HG03575 (cell line): ENCODE data around the gene ACSL5.

Experiments used
- ATAC-seq: cut with Tn5 transposase; IDR thresholded peaks from one replicate; pipeline ENCODE4 v1.9.1; 2021; ENCODE audit not compliant: unreplicated experiment, insufficient number of reproducible peaks, low FRiP score; ENCODE audit errors: extremely low read depth

The ACSL5 gene, protein sequence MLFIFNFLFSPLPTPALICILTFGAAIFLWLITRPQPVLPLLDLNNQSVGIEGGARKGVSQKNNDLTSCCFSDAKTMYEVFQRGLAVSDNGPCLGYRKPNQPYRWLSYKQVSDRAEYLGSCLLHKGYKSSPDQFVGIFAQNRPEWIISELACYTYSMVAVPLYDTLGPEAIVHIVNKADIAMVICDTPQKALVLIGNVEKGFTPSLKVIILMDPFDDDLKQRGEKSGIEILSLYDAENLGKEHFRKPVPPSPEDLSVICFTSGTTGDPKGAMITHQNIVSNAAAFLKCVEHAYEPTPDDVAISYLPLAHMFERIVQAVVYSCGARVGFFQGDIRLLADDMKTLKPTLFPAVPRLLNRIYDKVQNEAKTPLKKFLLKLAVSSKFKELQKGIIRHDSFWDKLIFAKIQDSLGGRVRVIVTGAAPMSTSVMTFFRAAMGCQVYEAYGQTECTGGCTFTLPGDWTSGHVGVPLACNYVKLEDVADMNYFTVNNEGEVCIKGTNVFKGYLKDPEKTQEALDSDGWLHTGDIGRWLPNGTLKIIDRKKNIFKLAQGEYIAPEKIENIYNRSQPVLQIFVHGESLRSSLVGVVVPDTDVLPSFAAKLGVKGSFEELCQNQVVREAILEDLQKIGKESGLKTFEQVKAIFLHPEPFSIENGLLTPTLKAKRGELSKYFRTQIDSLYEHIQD

DNA sequence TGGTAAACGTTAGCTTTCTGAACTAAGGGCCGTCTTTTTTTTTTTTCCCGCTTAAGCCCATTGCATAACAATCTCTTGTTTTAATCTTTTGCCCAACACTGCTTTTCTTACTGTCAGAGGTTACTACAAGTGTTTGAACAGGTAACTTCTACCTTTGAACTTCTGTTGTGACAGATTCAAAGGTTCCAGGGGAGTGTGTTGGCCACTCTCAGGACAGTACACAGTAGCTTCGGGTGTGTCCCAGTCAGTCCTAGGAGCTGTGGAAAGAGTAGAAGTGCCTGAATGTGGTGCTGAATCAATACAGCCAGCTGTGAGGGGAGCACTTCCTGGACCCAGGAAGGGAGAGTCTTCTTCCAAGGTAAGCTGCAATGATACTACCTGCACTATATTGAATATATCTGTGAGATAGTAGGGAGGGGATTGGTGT lies at the start of gene ACSL5:
ACSL5 (plus strand) TSS at position 205 of the 427 bp plus-strand sequence. CDS start 20,831 bp downstream, outside the sequence.
- ATAC-seq: no peak

DNA sequence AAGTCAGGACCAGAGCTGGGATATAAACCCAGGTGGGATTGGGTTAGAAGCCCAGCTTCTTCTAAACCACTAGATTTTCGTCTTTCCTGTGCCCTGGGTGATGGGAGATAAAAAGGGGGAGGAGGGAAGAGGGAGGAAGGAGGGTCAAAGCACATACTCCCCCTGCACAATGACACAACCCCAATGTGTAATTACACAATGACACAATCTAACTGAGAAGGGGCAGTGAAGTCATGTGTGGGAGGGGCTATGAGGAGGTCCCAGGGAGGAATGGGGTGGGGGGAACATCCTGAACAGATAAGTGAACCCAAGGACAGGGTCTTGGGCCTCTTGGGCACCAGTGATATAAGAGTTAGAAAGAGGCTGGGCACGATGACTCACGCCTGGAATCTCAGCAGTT lies 46.2 kb upstream of the ACSL5 start:
- ATAC-seq: no peak

DNA sequence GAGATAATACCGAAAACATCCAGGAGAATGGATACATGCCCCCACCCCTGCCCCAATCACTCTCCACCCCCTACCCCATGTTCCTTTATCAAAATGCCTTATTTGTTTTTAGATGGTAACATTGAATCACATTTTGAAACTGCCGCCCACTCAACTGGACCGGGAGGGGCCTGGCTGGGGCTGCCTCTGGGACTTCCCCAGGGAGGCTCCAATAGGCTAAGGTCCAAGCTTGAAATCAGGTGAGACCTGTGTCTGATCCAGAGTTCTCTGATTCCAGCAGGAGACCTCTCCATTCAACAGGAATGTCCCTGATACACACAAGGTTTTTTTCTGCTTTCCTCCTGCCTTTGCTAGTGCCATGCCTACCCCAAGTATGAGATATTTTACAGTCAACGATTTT lies 43.8 kb upstream of the ACSL5 start:
- ATAC-seq: no peak

DNA sequence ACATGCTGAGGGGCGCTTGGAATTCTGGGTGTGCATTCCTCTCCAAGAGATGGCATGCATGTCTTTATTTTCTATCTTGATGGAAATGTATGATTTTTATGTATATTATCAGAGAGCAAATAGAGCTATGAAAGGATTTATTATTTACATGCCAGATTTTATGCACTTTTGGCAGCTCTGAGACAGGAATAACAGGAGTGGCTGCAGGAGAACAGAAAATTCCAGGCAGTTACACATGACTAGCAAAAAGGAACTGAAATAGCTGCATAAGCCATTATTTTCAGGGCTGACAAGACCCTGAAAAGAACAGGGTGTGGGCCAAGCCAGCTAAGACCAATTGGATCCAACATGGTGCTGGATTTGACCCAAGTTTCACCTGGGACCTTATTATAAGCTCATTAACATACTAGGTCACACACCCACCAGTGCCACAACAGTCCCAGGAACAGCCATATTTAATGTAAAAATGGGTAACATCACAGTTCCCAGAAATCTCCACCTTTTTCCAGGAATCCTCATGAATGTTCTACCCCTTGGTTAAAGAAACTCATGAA lies 43.2 kb upstream of the ACSL5 start:
- ATAC-seq: no peak

DNA sequence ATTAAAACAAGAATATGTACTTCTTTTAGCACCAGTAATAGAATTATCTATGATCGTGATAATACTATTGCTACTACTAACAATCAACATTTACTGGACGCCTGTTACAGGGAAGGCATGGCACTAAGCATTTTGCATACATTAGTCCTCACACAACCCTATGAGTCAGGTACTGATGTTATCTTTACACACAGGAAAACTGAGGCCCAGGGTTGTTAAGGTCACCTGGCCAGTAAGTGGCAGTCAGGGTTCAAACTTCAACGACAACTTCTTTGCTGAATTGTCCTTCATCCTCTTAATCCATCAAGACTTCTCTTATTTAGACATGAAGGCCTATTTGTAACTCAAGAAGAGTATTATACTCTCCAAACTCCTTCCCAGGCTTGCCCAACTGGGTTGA lies 41.9 kb upstream of the ACSL5 start:
- ATAC-seq: no peak

DNA sequence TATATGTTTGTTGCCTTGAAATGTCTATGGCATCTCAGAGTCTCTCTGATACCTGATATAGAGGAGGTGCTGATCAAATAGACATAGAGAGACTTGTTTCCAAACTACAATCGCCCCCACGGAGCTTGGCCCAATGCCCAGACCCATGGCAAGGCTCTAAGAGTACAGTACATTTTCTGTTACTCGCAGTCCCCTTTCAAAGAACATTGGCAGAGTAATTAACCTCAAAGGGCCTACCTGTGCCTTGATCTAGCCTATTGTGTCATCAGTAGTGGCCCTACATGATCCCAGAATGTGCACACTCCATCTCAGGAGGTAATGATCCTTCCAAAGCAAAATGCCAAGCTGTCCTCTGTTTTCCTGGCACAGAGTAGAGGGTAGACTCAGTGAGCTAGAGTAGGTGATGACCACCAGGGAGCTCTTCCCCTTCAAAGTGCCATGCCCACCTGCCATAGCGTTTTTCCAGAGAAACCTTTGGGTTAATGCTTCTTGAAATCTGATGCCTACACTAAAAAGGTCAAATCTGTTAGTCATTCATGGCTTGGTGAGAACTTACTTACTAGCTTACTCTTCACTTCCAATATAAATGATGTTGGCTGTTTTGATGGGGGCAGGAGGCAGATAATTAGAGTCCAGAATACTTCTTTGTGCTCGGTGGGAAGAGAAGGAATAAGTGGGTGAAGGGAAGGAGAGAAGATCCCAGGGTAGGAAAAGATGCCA lies 41.2 kb upstream of the ACSL5 start:
- ATAC-seq: no peak

DNA sequence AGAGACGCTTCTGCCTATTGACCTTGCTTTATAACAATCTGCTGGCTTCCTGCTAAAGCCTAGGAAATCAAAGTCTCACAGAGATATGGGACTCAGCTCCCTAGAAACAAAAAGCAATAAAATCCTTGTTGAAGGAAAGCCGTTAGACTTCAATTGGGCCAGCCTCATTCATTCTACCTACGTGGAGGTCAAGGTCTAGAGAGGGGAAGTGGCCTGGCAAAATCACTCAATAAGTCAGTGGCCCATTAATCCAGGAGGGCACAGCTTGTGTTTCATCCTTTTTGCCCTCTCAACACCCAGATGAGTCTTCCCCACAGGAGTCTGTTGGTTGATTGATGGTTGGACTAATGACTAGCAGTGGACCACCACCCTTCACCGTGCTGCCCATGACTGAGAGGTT lies 40.5 kb upstream of the ACSL5 start:
- ATAC-seq: no peak

DNA sequence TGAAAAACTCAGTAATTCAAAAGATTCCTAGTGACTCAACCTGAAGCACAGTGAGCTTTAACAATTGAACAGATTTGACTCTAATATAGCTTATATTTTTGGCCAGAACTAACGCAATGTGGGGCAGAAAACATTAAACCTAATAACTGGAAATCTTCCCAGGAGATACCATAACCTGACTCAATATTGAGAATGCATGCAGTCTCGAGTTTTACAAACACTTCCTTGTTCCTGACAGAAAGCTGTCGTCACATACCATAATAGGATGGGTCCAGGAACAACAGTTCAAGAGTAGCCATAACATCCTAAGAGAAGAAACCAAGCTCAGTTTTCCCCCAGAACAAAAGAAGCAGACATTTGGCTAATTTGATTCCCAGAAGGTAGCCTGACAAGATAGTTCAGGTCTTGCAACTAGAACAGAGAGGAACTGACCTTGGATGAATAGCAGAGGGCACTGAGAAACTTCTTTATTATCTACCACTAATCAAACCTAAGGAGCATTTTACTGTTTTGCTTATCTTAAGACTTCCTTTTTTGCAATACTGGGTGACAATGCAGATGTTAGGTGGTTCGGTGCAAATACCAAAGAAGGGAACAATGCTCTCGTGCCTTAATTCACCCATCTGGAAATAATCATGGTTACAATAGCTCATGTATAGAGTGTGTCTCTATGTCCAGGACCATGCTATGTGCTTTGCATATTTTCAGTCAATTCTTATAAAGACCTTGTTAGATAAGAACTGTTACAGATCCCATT lies 38.6 kb upstream of the ACSL5 start:
- ATAC-seq: no peak

DNA sequence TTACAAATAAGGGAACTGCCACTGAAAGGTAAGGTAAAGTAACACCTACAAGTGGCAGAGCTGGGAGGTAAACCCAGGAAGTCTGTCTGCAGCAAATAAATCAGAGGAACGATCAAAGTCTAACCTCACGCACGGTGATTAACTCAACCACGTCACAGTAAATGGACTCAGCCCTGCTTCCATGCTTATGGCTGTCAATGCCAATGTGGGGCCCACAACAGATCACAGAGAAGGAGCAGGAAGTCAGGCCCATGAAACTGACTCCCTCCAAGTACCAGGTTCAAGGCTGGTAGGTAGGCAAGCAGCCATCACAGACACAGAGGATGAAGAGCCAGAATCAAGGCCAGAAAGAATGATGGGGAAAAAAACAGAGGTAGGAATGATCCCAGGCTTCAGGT lies 38.0 kb upstream of the ACSL5 start:
- no peak for ATAC-seq

DNA sequence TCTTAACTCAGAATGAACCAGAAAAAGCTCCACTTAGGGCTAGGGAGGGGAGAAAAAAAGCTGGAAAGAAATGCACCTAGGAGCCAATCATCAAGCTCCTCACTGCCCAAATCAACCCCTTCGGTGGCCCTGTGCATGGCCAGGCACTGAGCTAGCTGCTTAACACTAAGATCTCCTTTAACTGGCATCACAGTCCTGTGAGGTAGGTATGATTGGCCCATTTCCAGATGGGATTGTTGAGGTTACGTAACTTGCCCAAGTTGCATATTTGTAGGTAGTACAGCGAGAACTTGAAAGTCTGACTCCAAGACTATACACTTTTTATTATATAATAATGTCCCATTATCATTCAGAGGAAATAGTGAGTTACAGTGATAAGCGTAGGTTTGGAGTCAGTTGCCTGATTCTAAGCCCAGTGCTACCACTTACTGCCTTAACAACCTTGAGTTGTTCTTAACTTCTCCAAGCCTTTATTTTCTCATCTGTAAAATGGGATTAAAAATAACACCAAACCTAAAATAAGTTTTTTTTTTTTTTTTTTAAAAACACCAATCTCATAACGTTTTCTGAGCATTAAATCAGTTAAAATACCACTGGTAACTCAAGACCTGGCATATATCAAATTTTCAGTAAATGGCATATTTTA lies 37.2 kb upstream of the ACSL5 start:
- no peak for ATAC-seq

DNA sequence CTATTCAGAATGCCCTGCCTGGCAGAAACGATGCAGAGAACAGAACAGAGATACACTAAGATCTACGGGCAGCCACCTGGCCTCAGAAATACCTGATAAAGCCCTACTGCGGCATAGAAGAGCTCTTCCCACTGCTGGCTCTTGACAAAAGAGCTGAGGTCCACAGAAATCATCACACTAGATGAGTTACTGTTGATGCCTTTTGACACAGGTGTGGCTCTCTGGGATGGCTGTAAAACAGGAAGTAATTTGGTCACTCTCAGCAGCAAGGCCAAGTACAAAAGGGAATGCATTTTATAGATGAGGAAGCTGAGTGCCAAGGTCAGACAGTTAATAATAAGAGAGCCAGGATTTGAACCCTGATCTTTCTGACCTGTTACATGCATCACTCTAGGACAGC lies 35.0 kb upstream of the ACSL5 start:
- ATAC-seq: no peak

DNA sequence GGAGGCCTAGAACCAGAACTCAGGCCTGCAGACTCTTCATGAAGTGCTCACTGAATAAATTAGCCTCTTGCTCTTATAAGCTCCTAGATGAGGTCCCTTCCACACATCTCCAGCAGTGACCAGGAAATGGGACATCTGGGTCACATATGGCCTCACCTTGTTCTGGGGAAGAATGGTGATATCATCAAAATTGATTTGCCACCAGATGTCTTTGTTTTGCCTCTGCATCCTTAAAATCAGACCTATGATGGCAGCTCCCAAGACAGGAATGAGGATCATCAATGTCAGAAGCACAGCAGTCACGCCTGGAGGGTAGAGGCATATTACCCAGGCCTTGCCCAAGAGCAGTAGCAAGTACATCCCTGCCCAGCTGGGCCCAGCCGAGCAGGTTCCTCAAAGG lies 33.3 kb upstream of the ACSL5 start:
- no peak for ATAC-seq

DNA sequence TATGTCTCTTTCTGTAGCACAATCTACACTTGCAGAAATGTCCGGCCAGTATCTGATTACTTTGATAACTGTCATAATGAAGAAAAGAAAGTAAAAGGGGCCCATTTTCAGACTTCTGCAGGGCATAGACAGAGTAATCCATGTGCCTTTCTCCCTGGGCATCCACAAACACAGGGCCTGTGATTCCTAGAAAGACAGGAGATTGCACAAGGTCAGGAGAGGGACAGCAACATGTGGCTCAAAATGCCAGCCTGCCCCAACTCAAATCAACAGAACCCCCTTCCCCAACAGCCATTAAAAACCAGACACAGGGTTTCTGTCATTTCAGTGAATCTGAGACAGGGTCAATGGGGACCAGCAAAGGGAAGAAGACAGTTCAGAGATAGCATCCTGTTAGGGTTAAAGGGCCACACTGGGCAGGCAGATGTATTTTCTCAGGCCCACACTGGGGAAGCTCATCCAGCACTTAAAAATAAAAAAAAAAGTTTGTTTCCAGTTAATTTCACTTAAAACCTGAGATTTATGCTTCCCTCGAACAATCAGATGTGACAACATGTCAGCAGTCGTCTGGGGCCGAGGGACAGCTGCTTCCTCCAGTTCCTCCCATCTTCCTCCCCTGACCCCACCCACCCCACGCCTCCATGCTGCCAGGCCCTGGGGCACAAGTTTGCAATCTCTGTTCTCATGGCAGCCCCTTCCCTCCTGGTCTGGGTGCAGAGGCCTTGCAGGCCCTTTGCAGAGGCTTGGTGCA lies 30.7 kb upstream of the ACSL5 start:
- no peak for ATAC-seq

DNA sequence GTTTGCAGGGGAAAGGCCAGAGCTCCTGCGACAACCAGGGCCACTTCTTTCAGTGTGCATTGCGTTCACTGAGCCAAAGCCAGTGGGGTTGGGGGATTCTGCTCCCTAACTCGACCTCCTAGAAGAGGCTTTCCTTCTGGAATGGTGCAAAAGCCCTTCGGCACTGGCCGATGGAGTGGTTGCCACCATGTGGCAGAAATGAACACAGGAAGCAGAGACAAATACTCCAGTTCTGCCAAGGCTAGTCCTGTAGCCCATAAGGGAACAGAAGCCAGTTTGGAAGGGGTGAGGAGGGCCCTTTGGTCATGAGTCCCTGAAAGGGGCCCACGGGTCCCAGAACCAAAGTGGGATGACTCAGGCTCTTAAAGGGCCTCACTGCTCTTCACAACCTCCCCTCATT lies 29.7 kb upstream of the ACSL5 start:
- no peak for ATAC-seq

DNA sequence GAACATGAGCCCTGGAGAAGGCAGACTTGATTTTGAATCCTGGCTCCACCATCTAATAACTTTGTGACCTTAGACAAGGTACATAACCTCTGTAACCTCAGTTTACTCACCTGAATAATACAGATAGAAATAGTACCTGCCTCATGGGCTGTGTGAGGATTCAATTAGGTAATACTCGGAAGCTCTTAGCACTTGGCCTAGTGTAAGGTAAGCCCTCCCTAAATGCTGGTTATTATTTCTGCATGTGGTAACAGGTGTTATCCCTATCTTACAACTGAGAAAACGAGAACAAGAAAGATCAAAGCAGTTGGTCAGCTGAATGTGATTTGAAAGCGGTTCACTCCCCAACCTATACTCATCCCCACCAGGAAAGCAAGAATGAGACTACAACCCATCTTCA lies 28.7 kb upstream of the ACSL5 start:
- ATAC-seq: no peak

DNA sequence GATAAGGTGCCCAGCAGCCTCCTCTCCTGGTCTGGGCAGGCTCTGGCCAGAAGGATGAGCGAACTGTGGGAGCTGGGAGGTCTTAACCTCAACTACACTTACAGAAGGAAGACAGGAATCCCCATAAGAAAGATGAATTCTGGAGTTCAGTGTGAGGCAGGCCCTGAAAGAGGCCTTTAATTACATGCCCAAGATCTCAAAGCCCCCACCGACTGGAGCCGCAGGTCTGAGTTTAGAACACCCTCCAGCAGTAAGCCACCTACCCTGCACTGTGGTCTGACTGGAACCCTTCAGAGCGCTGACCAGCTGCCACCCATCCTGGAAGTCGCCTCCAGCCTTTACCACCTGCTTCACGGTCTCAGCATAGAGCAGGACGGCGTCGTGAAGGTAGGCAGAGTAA lies 28.2 kb upstream of the ACSL5 start:
- no peak for ATAC-seq

DNA sequence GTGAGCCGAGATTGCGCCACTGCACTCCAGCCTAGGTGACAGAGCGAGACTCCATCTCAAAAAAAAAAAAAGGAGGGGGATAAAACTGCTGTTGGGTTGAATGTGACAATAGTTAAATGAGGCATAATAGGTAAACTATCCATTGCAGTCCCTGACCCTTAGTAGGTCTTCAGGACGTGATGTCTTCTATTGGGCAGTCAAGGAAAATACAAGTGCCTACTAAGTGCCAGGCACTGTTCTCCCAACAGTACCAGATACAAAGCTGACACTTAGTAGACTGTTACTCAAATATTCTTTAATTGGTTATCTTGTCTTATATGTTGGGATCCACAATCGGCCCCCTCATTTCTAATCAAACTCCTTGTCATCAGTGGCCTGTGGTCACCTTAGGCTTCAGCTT lies 27.1 kb upstream of the ACSL5 start:
- no peak for ATAC-seq
